H9 (cell line): ENCODE results near the gene HM13. TPM values are rescaled to one million over a fixed set of nuclear protein-coding genes. Genes with fewer than 3 reads are reported as not detected.

Experiments
- DNase-seq: peaks from one replicate; pipeline ENCODE4 v3.0.0-alpha.2; 2017
- H2AFZ ChIP-seq: one replicate; pipeline ENCODE4 v1.6.1; 2013; ENCODE audit warnings: mild to moderate bottlenecking, low read length, control low read depth, moderate library complexity
- H2AK5ac ChIP-seq: 2 replicates; pipeline ENCODE4 v1.6.1; 2013; ENCODE audit warnings: low read length, control low read depth, mixed read lengths; ENCODE audit not compliant: insufficient read length
- H2BK120ac ChIP-seq: one replicate; pipeline ENCODE4 v1.6.1; 2013; ENCODE audit warnings: low read depth, mild to moderate bottlenecking, low read length, control low read depth, inconsistent platforms; ENCODE audit not compliant: poor library complexity, severe bottlenecking
- H2BK12ac ChIP-seq: 2 replicates; pipeline ENCODE4 v1.6.1; 2013; ENCODE audit warnings: low read length, control low read depth, mixed read lengths, low read depth; ENCODE audit not compliant: insufficient read length
- H2BK15ac ChIP-seq: 2 replicates; pipeline ENCODE4 v1.6.1; 2013; ENCODE audit warnings: low read depth, low read length, control low read depth
- H2BK20ac ChIP-seq: one replicate; pipeline ENCODE4 v1.6.1; 2013; ENCODE audit warnings: low read depth, mild to moderate bottlenecking, low read length, control low read depth, inconsistent platforms; ENCODE audit not compliant: poor library complexity, severe bottlenecking
- H2BK5ac ChIP-seq: 2 replicates; pipeline ENCODE4 v1.6.1; 2013; ENCODE audit warnings: low read length, control low read depth, mixed read lengths; ENCODE audit not compliant: insufficient read length
- H3K14ac ChIP-seq: 2 replicates; pipeline ENCODE4 v1.6.1; 2013; ENCODE audit warnings: low read length, control low read depth; ENCODE audit not compliant: insufficient read depth
- H3K18ac ChIP-seq: 2 replicates; pipeline ENCODE4 v1.6.1; 2013; ENCODE audit warnings: low read depth, mild to moderate bottlenecking, mixed read lengths, low read length, control low read depth; ENCODE audit not compliant: insufficient read length
- H3K23ac ChIP-seq: 2 replicates; pipeline ENCODE4 v1.6.1; 2013; ENCODE audit warnings: low read length, control low read depth, mixed read lengths, low read depth; ENCODE audit not compliant: insufficient read length
- H3K23me2 ChIP-seq: 2 replicates; pipeline ENCODE4 v1.6.1; 2013; ENCODE audit warnings: low read depth, mild to moderate bottlenecking, mixed read lengths, low read length, control low read depth; ENCODE audit not compliant: insufficient read length, poor library complexity, severe bottlenecking
- H3K27ac ChIP-seq: 2 replicates; pipeline ENCODE4 v1.5.1; 2013; ENCODE audit warnings: low read length, control low read depth, mixed read lengths, low read depth; ENCODE audit not compliant: insufficient read length
- H3K27me3 ChIP-seq: 2 replicates; pipeline ENCODE4 v1.6.1; 2013; ENCODE audit warnings: low read length, control low read depth, inconsistent platforms; ENCODE audit not compliant: insufficient read depth
- H3K4ac ChIP-seq: 2 replicates; pipeline ENCODE4 v1.6.1; 2013; ENCODE audit warnings: low read depth, mild to moderate bottlenecking, control low read depth, inconsistent platforms, low read length, moderate library complexity
- H3K4me1 ChIP-seq: 2 replicates; pipeline ENCODE4 v1.6.1; 2013; ENCODE audit warnings: low read length, control low read depth, inconsistent platforms; ENCODE audit not compliant: insufficient read depth
- H3K4me2 ChIP-seq: 2 replicates; pipeline ENCODE4 v1.6.1; 2013; ENCODE audit warnings: low read length, control low read depth, mixed read lengths; ENCODE audit not compliant: insufficient read length, insufficient read depth
- H3K56ac ChIP-seq: 2 replicates; pipeline ENCODE4 v1.6.1; 2013; ENCODE audit warnings: low read depth, mild to moderate bottlenecking, mixed read lengths, low read length, control low read depth; ENCODE audit not compliant: insufficient read length
- H3K79me1 ChIP-seq: 2 replicates; pipeline ENCODE4 v1.6.1; 2013; ENCODE audit warnings: low read depth, mild to moderate bottlenecking, moderate library complexity, low read length, control low read depth, inconsistent platforms; ENCODE audit not compliant: insufficient read depth, poor library complexity, severe bottlenecking
- H3K79me2 ChIP-seq: 2 replicates; pipeline ENCODE4 v1.6.1; 2013; ENCODE audit warnings: low read length, control low read depth, inconsistent platforms; ENCODE audit not compliant: insufficient read depth
- H3K9ac ChIP-seq: 2 replicates; pipeline ENCODE4 v1.6.1; 2013; ENCODE audit warnings: low read length, control low read depth, mixed read lengths; ENCODE audit not compliant: insufficient read length; ENCODE audit errors: extremely low read depth
- H3K9me3 ChIP-seq: one replicate; pipeline ENCODE4 v1.6.1; 2013; ENCODE audit warnings: low read depth, low read length, inconsistent platforms; ENCODE audit not compliant: control insufficient read depth
- H3T11ph ChIP-seq: one replicate; pipeline ENCODE4 v1.6.1; 2013; ENCODE audit warnings: mild to moderate bottlenecking, low read length, control low read depth, inconsistent platforms
- H4K20me1 ChIP-seq: one replicate; pipeline ENCODE4 v1.6.1; 2013; ENCODE audit not compliant: control insufficient read depth, insufficient read length, insufficient read depth
- H4K5ac ChIP-seq: 2 replicates; pipeline ENCODE4 v1.6.1; 2013; ENCODE audit warnings: low read depth, mild to moderate bottlenecking, mixed read lengths, low read length, control low read depth; ENCODE audit not compliant: insufficient read length
- H4K8ac ChIP-seq: replicated peaks from 2 replicates; pipeline ENCODE4 v1.6.1; 2013; ENCODE audit warnings: low read length, control low read depth, mixed read lengths, low read depth; ENCODE audit not compliant: insufficient read length
- H4K91ac ChIP-seq: 2 replicates; pipeline ENCODE4 v1.6.1; 2013; ENCODE audit warnings: low read depth, mild to moderate bottlenecking, moderate library complexity, mixed read lengths, low read length, control low read depth; ENCODE audit not compliant: insufficient read length
- H3K27ac Mint-ChIP-seq, 3 experiments: 2 replicates in 2 of 3; 3 replicates in 1 of 3; pipeline ENCODE4 v1.8.0; 2020 to 2021; ENCODE audit warnings: mixed read lengths in 3 of 3, mild to moderate bottlenecking in 1 of 3, moderate library complexity in 1 of 3
- H3K27me3 Mint-ChIP-seq: 2 replicates; pipeline ENCODE4 v1.8.0; 2021; ENCODE audit warnings: low read depth, mild to moderate bottlenecking, moderate library complexity, mixed read lengths
- H3K36me3 Mint-ChIP-seq, 3 experiments: 2 replicates in 2 of 3; 3 replicates in 1 of 3; pipeline ENCODE4 v1.8.0; 2020 to 2021; ENCODE audit warnings: low read depth in 3 of 3, mixed read lengths in 3 of 3; ENCODE audit not compliant: insufficient read depth in 1 of 3
- H3K4me1 Mint-ChIP-seq, 2 experiments: 2 replicates each; pipeline ENCODE4 v1.8.0; 2020; ENCODE audit warnings: mixed read lengths in 2 of 2
- H3K4me3 Mint-ChIP-seq, 2 experiments: 2 replicates in 1 of 2; 3 replicates in 1 of 2; pipeline ENCODE4 v1.8.0; 2020 to 2021; ENCODE audit warnings: mild to moderate bottlenecking in 2 of 2, mixed read lengths in 2 of 2, moderate library complexity in 1 of 2
- H3K9me3 Mint-ChIP-seq, 2 experiments: 2 replicates in 1 of 2; 3 replicates in 1 of 2; pipeline ENCODE4 v1.8.0; 2020; ENCODE audit warnings: mild to moderate bottlenecking in 2 of 2, mixed read lengths in 2 of 2, moderate library complexity in 1 of 2
- CTCF ChIP-seq: fragments of 200-600 bp; sonication (generic); conservative IDR thresholded peaks from 3 replicates; pipeline ENCODE4 v1.8.0; 2021; ENCODE audit warnings: antibody characterized with exemption, mild to moderate bottlenecking
- WGBS: extraction: QIAGEN DNeasy Blood & Tissue Kit; methylation state at CpG from one replicate; pipeline ENCODE4 v1.1.7; 2013; ENCODE audit warnings: missing lambda C conversion rate, low lambda C conversion rate, mixed read lengths; ENCODE audit not compliant: insufficient read length; ENCODE audit errors: extremely low coverage; 5-methylcytosine and 5-hydroxymethylcytosine counted together
- total RNA-seq: library from RNA; stranded (reverse); gene quantifications from 2 replicates; pipeline ENCODE4 v1.2.1, GENCODE V29; 2021

Gene HM13
- total RNA-seq, 1 experiment from 2014 or later, result 169 TPM

GRCh38 chr20:31605031-31605901, 91.0 kb downstream of the HM13 start, which contains the start of gene ID1:
Gene ID1, plus strand, starts transcription at chr20:31605289. Its CDS starts 99 bp downstream, at chr20:31605388.
- H3K9ac ChIP-seq, result peak within 1 kb of the TSS; percentile 78
- H3K9me3 ChIP-seq, result no peaks in the 10 kb centered on the region
- H3K4me1 ChIP-seq, result peaks cover 5% of the 10 kb centered on the region; the same call in 1 of the 2 replicates
- H2AK5ac ChIP-seq, result no peak within 1 kb of the TSS
- H4K8ac ChIP-seq, result no peak within 1 kb of the TSS
- H3K79me1 ChIP-seq, result no peaks in the 10 kb centered on the region
- H3K56ac ChIP-seq, result no peak within 1 kb of the TSS
- Mint-ChIP-seq H3K9me3 (peaks cover 3% of the 10 kb centered on the region in 2 experiments; a peak in 2 of 5 replicates), H3K36me3 (peaks cover 6 to 22% (median 18%) of the 10 kb centered on the region in 3 experiments), H3K4me3 (peak within 1 kb of the TSS; percentile 93 to 97), H3K27me3 (peaks cover 2% of the 10 kb centered on the region), H3K27ac (peak within 1 kb of the TSS; percentile 97 to 100 (median 98)), H3K4me1 (peaks cover 34 to 42% of the 10 kb centered on the region in 2 experiments)
- no peak within 1 kb of the TSS for H2BK20ac ChIP-seq
- no peak within 1 kb of the TSS for H3T11ph ChIP-seq
- no peak within 1 kb of the TSS for H2BK12ac ChIP-seq
- TF ChIP-seq CTCF, result no peak
- peak within 1 kb of the TSS; percentile 48 for H2BK120ac ChIP-seq
- H3K4ac ChIP-seq, result no peak within 1 kb of the TSS; the same call in 1 of the 2 replicates
- H2BK5ac ChIP-seq, result no peak within 1 kb of the TSS
- no peaks in the 10 kb centered on the region for H3K27me3 ChIP-seq
- peaks cover 17% of the 10 kb centered on the region for H3K23me2 ChIP-seq
- H3K4me2 ChIP-seq, result peak within 1 kb of the TSS; percentile 57
- H2AFZ ChIP-seq, result no peak within 1 kb of the TSS
- no peak within 1 kb of the TSS for H3K23ac ChIP-seq
- H4K5ac ChIP-seq, result no peak within 1 kb of the TSS
- H3K79me2 ChIP-seq, result peaks cover 4% of the 10 kb centered on the region; the same call in 1 of the 2 replicates
- no peak within 1 kb of the TSS for H4K91ac ChIP-seq
- DNase-seq, result peak; percentile 94
- no CpG with 5 or more reads among the region's 74 CpGs for WGBS
- H4K20me1 ChIP-seq, result no peaks in the 10 kb centered on the region
- H3K27ac ChIP-seq, result no peak within 1 kb of the TSS
- peak within 1 kb of the TSS; percentile 85 for H3K14ac ChIP-seq
- H3K18ac ChIP-seq, result peak within 1 kb of the TSS; percentile 77
- H2BK15ac ChIP-seq, result no peak within 1 kb of the TSS
